Liver (tissue), 9 donors: ENCODE data around the gene PGS1. TPM values are rescaled to one million over a fixed set of nuclear protein-coding genes. Genes with fewer than 3 reads are reported as not detected.

Experiments used
- DNase-seq: peaks from one replicate; pipeline ENCODE4 v3.0.0-alpha.2; 2017; ENCODE audit warnings: low spot score
- H3K27ac ChIP-seq, 2 donors: one replicate each; pipeline ENCODE4 v1.7.0; 2013; ENCODE audit warnings: inconsistent platforms in 2 of 2, low read length in 2 of 2, control low read depth in 1 of 2, low read depth in 1 of 2, mild to moderate bottlenecking in 1 of 2
- H3K27me3 ChIP-seq, 4 donors: one replicate each; pipeline versions ENCODE4 v1.6.1 to v1.7.0; 2013; ENCODE audit warnings: low read length in 3 of 4, inconsistent platforms in 1 of 4, mild to moderate bottlenecking in 1 of 4, moderate library complexity in 1 of 4; ENCODE audit not compliant: control insufficient read depth in 4 of 4, insufficient read depth in 4 of 4
- H3K36me3 ChIP-seq, 4 donors: one replicate each; pipeline versions ENCODE4 v1.6.1 to v1.7.0; 2013; ENCODE audit warnings: low read length in 3 of 4, mild to moderate bottlenecking in 3 of 4, low read depth in 1 of 4, moderate library complexity in 1 of 4; ENCODE audit not compliant: control insufficient read depth in 4 of 4, insufficient read depth in 3 of 4
- H3K4me1 ChIP-seq, 4 donors: one replicate each; pipeline versions ENCODE4 v1.6.1 to v1.7.0; 2013; ENCODE audit warnings: low read length in 3 of 4, mild to moderate bottlenecking in 3 of 4, moderate library complexity in 1 of 4; ENCODE audit not compliant: control insufficient read depth in 4 of 4, insufficient read depth in 4 of 4
- H3K4me3 ChIP-seq, 3 donors: one replicate each; pipeline versions ENCODE4 v1.6.1 to v1.7.0; 2013; ENCODE audit warnings: low read length in 3 of 3, control low read depth in 1 of 3, low read depth in 1 of 3, mild to moderate bottlenecking in 1 of 3
- H3K9ac ChIP-seq, 2 donors: one replicate each; pipeline ENCODE4 v1.7.0; 2013; ENCODE audit warnings: low read length in 2 of 2, mild to moderate bottlenecking in 2 of 2, moderate library complexity in 2 of 2, control low read depth in 1 of 2, low read depth in 1 of 2
- H3K9me3 ChIP-seq, 4 donors: one replicate each; pipeline versions ENCODE4 v1.6.1 to v1.7.0; 2013; ENCODE audit warnings: low read length in 3 of 4; ENCODE audit not compliant: control insufficient read depth in 4 of 4
- ATF3 ChIP-seq: IDR thresholded peaks from 2 replicates; pipeline ENCODE4 v1.6.1; 2016; ENCODE audit warnings: antibody characterized with exemption
- EGR1 ChIP-seq, 2 donors: IDR thresholded peaks; 2 replicates each; pipeline ENCODE4 v1.6.1; 2016 to 2018; ENCODE audit warnings: antibody characterized with exemption in 2 of 2, low read depth in 2 of 2
- FOXA1 ChIP-seq: IDR thresholded peaks from 2 replicates; pipeline ENCODE4 v1.6.1; 2016; ENCODE audit warnings: antibody characterized with exemption
- FOXA2 ChIP-seq: IDR thresholded peaks from 2 replicates; pipeline ENCODE4 v1.6.1; 2016; ENCODE audit warnings: antibody characterized with exemption
- GABPA ChIP-seq, 2 donors: IDR thresholded peaks in 1 of 2; conservative IDR thresholded peaks in 1 of 2; 2 replicates each; pipeline ENCODE4 v1.6.1; 2016; ENCODE audit warnings: antibody characterized with exemption in 2 of 2, mild to moderate bottlenecking in 1 of 2, moderate library complexity in 1 of 2
- HNF4A ChIP-seq, 2 donors: conservative IDR thresholded peaks; 2 replicates each; pipeline ENCODE4 v1.6.1; 2016; ENCODE audit warnings: antibody characterized with exemption in 2 of 2, mild to moderate bottlenecking in 2 of 2
- HNF4G ChIP-seq: IDR thresholded peaks from 2 replicates; pipeline ENCODE4 v1.6.1; 2016; ENCODE audit warnings: antibody characterized with exemption
- JUND ChIP-seq, 2 donors: IDR thresholded peaks; 2 replicates each; pipeline ENCODE4 v1.6.1; 2016; ENCODE audit warnings: antibody characterized with exemption in 2 of 2
- NR2F2 ChIP-seq: IDR thresholded peaks from 2 replicates; pipeline ENCODE4 v1.6.1; 2016; ENCODE audit warnings: antibody characterized with exemption
- RAD21 ChIP-seq, 2 donors: IDR thresholded peaks; 2 replicates each; pipeline ENCODE4 v1.6.1; 2016; ENCODE audit warnings: antibody characterized with exemption in 2 of 2, mild to moderate bottlenecking in 2 of 2
- REST ChIP-seq: IDR thresholded peaks from 2 replicates; pipeline ENCODE4 v1.6.1; 2016; ENCODE audit warnings: antibody characterized with exemption, mild to moderate bottlenecking
- RXRA ChIP-seq, 2 donors: IDR thresholded peaks; 2 replicates each; pipeline ENCODE4 v1.6.1; 2017 to 2018; ENCODE audit warnings: antibody characterized with exemption in 2 of 2, mild to moderate bottlenecking in 1 of 2
- SP1 ChIP-seq: IDR thresholded peaks from 2 replicates; pipeline ENCODE4 v1.6.1; 2018; ENCODE audit warnings: antibody characterized with exemption, mild to moderate bottlenecking
- TAF1 ChIP-seq: conservative IDR thresholded peaks from 2 replicates; pipeline ENCODE4 v1.6.1; 2016; ENCODE audit warnings: antibody characterized with exemption, mild to moderate bottlenecking
- YY1 ChIP-seq: IDR thresholded peaks from 2 replicates; pipeline ENCODE4 v1.6.1; 2016; ENCODE audit warnings: antibody characterized with exemption, mild to moderate bottlenecking
- ZBTB33 ChIP-seq: IDR thresholded peaks from 2 replicates; pipeline ENCODE4 v1.6.1; 2016; ENCODE audit warnings: antibody characterized with exemption
- WGBS: extraction: QIAGEN DNeasy Blood & Tissue Kit; methylation state at CpG from one replicate; pipeline ENCODE4 v1.1.7; 2013; 5-methylcytosine and 5-hydroxymethylcytosine counted together
- polyA plus RNA-seq, 2 donors: library from polyadenylated mRNA; stranded (reverse) in 1 of 2; unstranded in 1 of 2; fragments of 200-250 nt in 1 of 2; fragments of >200 nt in 1 of 2; fragmentation: Nextera tagmentation in 1 of 2; extraction: Ambion mirVana in 1 of 2; gene quantifications; one replicate each; pipeline versions ENCODE4 v1.2.1 to v1.2.3, GENCODE V29; 2013 to 2015
- total RNA-seq, 2 donors: library from RNA; depleted of rRNA; stranded (reverse); fragments of >200 nt; gene quantifications; one replicate each; pipeline ENCODE4 v1.2.3, GENCODE V29; 2014
- TF ChIP-seq, protein P1 (sequence below): fragments of 150-350 bp; IDR thresholded peaks from 2 replicates; pipeline ENCODE4 v1.5.1; 2017; ENCODE audit warnings: improper control_type of control experiment, low read depth, low read length; ENCODE audit not compliant: missing input control
- TF ChIP-seq, protein P2 (sequence below): IDR thresholded peaks from 2 replicates; pipeline ENCODE4 v1.6.1; 2016; ENCODE audit warnings: antibody characterized with exemption
- donor health status: healthy.
- donor health status: healthy.
- donor health status: healthy.
- donor health status: healthy.
- donor health status: healthy.

Gene PGS1
- total and polyA plus RNA-seq, 4 donors: 8.1 to 24.1 (median 12.2) TPM

DNA sequence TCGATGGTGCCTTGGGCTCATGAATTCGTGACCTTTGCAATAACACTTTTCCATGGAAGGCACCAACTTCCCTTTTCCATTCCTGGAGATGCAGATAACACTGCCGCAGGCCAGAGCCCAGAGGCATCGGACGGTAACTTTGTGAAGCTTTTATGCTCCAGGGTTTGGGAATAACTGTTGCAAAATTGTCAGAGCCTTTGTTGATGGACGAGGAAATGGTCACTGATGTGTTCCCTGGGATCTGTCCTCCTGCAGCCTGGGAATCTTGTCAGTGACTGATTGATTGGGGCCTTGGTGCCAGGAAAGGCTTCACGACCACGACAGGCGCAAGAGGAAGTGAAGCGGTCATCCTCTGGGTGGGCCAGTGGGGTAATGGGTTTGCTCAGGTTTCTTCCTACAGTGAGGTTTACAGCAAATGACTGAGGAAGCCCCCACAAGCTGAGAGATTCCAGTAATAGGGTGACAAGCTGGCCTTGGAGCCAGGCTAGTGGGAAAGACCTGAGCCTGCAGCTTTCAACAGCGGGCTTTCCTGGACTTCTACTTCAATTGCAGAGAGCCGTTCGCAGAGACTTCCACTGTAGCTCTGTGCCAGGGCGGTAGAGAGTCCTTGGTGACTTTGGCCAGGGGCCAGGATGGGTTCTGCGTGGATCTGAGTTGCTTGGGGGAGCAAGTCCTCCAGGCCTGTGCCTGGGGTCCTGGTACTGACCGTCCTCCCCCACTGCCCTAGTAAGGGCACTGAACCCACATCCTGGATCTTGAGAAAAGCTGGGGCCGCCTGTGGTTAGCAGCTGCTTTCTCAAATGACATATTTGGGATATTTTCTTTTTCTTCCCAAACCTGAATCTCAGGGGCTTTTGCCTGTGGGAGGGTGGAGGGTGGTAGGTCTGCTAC, 37.6 kb downstream of the PGS1 start:
- 64% methylated on average over 17 of the region's 17 CpGs for WGBS
- Histone ChIP-seq H3K27me3 (no peaks in the 10 kb centered on the region), H3K27ac (peak overlapping the region; percentile 75 to 78), H3K9me3 (no peaks in the 10 kb centered on the region), H3K4me1 (peaks cover 0 to 4% (median under 1%) of the 10 kb centered on the region in 4 donors), H3K9ac (peak overlapping the region in 1 of 2 donors; percentile 48), H3K36me3 (peaks cover 0 to 9% (median 6%) of the 10 kb centered on the region in 4 donors), H3K4me3 (no peak overlapping the region)
- TF ChIP-seq NR2F2: peak; percentile 74
- TF ChIP-seq, protein P1, sequence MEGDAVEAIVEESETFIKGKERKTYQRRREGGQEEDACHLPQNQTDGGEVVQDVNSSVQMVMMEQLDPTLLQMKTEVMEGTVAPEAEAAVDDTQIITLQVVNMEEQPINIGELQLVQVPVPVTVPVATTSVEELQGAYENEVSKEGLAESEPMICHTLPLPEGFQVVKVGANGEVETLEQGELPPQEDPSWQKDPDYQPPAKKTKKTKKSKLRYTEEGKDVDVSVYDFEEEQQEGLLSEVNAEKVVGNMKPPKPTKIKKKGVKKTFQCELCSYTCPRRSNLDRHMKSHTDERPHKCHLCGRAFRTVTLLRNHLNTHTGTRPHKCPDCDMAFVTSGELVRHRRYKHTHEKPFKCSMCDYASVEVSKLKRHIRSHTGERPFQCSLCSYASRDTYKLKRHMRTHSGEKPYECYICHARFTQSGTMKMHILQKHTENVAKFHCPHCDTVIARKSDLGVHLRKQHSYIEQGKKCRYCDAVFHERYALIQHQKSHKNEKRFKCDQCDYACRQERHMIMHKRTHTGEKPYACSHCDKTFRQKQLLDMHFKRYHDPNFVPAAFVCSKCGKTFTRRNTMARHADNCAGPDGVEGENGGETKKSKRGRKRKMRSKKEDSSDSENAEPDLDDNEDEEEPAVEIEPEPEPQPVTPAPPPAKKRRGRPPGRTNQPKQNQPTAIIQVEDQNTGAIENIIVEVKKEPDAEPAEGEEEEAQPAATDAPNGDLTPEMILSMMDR: no peak
- DNase-seq: no peak

DNA sequence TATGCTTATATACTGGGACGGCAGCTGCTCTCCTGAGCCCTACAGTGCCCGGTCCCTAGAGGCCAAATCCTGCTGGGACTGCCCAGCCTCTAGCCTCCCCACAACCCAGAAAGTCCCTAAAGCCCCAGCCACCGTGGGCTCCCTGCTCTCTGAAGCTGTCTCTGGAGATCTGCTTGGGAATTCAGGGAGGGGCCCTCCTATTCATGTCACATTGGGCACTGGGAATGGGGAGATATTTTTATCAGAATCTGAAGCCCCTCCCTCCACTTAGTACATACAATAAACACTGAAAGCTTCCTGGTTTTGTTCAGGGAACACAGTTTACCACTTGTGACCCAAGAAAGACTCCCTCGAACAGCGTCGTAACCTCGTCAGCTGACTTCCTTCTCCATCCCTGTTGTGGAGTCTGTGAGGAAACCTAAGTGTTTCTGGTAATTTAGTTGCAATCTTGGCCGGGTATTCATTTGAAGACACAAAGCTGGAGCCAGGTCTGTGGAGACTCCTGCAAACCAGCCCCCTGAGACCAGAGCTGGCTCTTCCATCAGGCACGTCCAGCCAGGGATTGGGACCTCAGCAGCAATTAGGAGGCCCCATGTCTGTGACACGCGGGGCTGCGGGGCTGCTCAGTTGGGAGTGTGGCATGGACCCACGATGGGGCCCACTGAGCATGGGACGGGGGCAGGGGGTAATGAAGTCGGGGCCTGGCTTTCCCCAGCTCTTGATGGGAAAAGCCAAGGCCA, 38.5 kb downstream of the PGS1 start:
- TF ChIP-seq HNF4G (no peak), HNF4A (conservative IDR thresholded peaks at IDR 0.05) (no peak), SP1 (no peak), RAD21 (IDR thresholded peaks at IDR 0.05) (peak in 1 of 2 donors; percentile 12), FOXA2 (no peak), EGR1 (IDR thresholded peaks at IDR 0.05; ENCODE audit: low read depth in 2 of 2) (no peak), FOXA1 (no peak), REST (no peak), JUND (IDR thresholded peaks at IDR 0.05) (no peak), YY1 (no peak), ZBTB33 (no peak), TAF1 (no peak), GABPA (IDR thresholded peaks at IDR 0.05 in 1 of 2, conservative IDR thresholded peaks at IDR 0.05 in 1 of 2) (no peak), RXRA (IDR thresholded peaks at IDR 0.05) (peak in 1 of 2 donors; percentile 26), NR2F2 (peak; percentile 46), ATF3 (no peak)
- TF ChIP-seq, protein P1: no peak
- TF ChIP-seq, protein P2, sequence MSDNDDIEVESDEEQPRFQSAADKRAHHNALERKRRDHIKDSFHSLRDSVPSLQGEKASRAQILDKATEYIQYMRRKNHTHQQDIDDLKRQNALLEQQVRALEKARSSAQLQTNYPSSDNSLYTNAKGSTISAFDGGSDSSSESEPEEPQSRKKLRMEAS: no peak
- Histone ChIP-seq H3K4me3 (no peak overlapping the region), H3K27ac (peak overlapping the region; percentile 75 to 78), H3K4me1 (peaks cover 0 to 9% (median 3%) of the 10 kb centered on the region in 4 donors), H3K36me3 (peaks cover 0 to 9% (median 6%) of the 10 kb centered on the region in 4 donors), H3K27me3 (no peaks in the 10 kb centered on the region), H3K9ac (peak overlapping the region in 1 of 2 donors; percentile 48), H3K9me3 (no peaks in the 10 kb centered on the region)
- WGBS: 70% methylated on average over 15 of the region's 15 CpGs
- no peak for DNase-seq
